ENCODE data around the gene NTN1.
"Not testable (repeated sequence)": the region's sequence is repeated elsewhere in the genome, so short reads cannot be mapped to it uniquely, and the experiment has no call there.

NTN1 gene

DNA sequence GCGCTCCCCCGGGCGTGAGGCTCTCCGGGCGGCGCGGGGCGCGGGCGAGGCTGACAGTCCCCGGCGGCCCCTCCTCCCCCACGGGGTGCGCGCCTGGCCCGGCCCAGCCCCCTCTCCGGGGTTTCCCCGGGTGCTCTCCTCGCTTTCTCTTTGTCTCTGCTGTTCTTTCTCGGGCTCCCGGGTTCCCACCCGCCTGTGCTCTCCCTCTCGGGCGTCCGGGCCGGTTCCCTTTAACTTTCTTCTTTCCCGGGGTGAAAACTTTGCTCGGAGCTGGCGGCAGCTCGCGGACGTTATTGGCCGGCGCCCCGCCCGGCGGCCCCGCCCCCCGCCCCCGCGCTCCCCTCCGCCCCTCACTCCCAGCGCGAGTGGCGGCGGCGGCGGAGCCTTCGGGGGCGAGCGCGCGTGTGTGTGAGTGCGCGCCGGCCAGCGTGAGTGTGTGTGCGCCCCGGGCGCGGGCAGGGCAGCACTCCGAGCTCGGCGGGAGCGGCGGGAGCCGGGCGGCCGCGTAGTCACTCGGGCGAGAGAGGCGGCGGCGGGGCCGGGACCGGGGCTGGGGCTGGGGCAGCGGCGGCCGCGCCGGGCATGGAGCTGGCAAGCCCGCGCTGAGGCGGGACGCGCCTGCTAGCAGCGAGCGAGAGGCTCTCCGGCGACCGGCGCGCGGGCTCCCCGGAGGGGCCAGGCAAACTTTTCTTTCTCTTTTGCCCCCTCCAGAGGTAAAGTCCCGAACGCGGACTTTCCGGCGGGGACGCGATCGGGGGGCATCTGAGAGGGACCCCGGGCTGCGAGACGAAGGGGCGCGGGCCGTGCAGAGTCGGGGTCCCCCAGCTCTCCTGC lies at the start of gene NTN1:
TSS of gene NTN1 (plus strand) at position 353 of the 834 bp plus-strand sequence. CDS start 864 bp downstream, outside the sequence.
- DNase-seq = peak; percentile 30

DNA sequence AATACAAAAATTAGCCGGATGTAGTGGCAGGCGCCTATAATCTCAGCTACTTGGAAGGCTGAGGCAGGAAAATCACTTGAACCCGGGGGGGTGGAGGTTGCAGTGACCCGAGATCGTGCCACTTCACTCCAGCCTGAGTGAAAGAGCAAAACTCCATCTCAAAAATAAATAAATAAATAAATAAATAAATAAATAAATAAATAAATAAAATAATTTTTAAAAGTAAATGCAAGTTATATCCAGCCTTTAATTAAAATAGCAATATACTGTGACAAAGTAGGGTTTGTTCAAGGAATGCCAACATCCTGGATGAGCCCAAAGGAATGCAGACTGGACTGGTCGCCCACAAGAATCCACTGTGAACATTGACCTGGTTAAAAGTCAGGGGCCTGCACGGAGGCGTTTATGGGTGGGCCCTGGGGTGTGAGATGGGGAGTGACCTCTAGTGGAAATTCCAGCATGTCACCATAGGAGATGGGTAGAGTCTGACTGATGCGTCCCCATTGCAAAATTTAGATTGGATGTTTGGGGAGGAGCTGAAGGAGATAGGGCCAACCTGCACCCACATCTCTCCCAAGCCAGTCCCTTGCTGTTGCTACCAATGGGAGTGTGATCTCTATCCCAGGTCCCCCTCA lies 46.1 kb upstream of the NTN1 start:
- DNase-seq = no peak

DNA sequence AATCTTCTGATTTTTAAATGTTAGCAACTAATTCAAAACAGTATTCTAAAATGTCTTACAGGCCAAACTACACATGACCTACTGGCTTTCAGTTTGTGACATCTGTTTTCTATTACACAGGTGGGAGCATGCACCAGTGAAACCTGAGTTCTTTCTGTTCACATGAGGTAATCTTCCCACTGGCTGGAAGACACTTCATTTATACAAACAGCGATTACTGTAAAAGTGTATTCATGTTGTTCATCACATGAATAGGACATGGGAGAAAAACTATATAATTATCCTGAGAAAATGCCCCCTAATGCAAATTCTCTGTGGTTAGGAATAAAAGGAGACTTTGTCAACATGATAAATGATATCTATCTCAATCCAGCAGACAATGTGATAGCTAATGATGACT lies 44.7 kb upstream of the NTN1 start:
- DNase-seq = no peak

DNA sequence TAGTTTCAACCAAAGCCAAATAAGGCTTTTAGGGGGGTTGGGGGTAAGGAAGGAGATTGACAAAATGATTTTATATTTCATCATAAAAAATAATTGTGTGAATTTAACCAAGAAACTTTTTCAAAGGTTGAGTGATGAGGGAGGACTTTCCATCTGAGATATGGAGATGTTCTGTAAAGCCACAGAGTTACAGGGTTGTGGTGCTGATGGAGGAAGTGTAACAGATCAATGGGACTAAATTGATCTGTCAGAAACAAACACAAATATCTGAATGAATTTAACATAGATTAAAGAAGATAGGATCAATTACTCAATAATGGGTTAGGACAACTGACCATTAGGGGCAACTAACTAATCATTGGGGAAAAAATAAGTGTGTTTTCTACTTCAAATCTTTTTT lies 41.6 kb upstream of the NTN1 start:
- no peak for DNase-seq

DNA sequence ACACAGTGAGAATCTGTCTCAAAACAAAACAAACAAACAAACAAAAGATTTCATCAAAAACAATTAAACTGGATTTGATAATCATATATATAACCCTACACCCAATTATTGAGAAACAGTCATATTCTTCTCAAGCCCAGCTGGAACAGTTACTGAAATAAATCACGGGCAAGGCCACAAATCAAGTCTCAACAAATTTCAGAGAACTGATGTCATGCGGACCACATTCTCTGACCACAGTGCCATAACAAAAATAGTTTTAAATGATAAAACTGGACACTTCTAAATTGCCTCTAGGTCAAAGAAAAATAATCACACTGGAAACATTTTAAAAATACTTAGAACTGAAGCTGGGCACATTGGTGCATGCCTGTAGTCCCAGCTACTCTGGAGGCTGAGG lies 39.9 kb upstream of the NTN1 start:
- no peak for DNase-seq

DNA sequence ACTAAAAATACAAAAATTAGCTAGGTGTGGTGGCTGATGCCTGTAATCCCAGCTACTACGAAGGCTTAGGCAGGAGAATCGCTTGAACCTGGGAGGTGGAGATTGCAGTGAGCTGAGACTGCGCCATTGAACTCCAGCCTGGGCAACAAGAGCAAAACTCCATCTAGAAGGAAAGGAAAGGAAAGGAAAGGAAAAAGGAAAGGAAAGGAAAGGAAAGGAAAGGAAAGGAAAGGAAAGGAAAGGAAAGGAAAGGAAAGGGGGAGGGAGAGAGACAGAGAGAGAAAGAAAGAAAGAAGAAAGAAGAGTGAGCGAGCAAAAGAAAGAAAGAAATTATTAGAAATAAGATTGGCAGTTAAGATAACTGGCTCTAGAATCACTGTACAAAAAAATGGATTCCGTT lies 37.1 kb upstream of the NTN1 start:
- not testable (repeated sequence) for DNase-seq

DNA sequence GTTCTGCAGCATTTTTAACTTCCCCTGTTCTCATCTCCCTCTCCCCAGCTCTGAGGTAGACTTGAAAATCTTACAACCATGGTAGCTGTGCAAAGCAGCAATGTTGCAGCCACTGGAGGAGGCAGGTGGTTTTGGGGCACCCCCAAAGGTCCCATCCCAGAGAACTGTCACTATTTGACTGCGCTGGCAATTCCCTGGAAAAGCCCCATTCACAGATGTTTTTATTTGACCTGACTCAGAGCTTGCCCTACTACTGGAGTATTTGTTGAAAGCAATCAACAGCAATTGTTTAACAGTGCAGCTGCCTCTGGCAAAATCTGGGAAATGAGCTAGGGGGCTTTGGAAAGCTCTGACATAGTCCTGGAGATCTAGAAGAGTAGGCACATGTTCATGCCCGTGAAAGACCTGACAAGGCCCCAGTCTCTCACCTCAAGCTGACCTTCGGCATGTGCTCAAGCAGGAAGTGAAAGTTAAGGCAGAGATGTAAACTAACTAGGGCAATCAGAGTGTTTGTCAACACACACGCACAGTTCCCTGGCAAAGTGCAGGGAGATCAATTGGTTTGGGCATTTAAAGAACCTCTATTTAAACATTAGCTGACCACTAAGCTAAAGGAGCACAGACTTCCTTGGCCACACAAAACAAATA lies 36.1 kb upstream of the NTN1 start:
- no peak for DNase-seq

DNA sequence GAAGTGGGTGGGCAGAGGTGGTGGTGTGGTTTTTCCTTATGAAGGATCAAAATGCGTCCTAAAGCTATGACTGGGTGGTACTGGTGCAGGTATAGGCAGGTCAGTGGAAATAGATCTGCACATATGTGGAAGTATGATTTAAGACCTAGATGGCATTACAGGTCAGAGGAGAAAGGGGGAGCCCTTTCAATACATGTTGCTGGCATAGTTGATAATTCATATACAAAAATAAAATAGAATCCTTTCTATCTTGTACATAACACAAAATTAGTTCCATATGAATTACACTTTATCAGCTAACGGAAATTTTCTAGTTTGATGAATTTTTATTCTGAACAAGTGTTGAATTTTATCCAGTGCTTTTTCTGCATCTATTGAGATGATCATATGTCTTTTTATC lies 35.0 kb upstream of the NTN1 start:
- DNase-seq = no peak

DNA sequence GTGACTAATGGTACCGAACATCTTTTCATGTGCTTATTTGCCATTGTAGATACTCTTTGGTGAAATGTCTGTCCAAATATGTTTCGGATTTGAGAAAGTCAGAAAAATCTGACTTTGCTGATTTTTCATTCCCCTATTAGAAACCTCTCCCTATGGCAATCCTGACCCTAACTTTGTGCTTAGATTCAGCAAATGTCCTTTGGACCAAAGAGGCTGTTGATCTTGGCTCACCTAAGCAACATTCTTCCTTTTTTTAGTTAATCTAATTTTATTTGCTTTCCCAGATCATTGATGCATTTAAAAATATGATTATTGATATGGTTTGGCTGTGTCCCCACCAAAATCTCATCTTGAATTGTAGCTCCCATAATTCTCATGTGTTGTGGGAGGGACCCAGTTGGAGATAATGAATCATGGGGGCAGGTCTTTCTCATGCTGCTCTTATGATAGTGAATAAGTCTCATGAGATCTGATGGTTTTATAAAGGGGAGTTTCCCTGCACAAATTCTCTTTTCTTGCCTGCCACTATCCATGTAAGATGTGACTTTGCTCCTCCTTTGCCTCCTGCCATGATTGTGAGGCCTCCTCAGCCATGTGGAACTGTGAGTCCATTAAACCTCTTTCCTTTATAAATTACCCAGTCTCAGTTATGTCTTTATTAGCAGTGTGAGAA lies 32.9 kb upstream of the NTN1 start:
- not testable (repeated sequence) for DNase-seq

DNA sequence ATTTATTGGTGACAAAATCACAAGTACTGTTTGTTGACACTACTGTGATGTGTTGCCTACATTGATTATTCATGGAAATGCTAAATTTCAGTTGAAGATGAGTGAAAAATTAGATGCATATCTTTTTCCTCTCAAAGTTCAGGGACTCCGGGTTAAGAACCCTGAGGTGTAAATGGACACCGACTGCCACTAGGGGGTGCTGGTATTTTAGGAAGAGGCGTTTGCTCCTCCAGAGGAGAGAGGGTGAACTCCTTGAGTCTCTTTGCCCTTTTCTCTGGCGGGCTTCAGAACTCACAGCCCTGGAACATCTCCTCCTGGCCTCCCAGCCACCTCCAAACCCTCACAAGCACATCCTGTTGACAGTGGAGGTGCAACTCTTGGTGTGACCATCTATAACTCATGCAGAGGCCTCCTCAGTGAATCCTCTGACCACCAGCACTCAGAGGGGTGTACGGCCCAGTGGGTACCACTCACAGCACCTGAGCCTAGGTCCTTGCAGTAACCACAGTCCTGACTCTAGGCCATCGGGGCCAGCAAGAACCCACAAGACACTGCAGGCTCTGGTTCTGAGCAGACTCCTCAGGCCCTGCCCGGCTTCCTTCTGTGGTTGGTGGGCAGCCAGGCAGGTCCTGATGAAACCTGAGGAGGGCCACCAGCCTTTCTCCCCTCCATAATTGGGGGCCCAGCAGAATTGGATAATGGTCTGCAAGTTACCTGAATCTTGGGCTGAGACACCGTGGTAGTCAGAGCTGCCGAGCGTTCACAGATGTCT lies 29.6 kb upstream of the NTN1 start:
- peak; percentile 38 for DNase-seq

DNA sequence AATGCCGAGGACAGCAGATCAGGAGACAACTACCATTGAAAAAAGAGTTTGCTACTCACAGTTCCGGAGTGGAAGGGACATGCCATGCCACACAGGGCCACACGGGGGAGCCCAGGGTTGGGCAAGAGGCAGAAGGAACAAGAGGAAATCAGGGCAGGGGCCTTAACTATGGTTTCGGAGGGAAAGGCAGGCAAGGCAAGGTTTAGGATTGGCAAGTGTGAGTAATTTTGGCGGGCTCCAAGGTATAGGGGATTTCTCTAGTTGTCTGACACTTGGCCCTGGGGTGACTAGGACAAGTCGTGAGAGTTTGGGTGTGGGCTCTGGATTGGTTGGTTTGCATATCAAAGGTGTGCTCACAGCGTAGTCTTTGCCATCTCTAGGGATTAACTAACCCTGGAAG lies 27.0 kb upstream of the NTN1 start:
- DNase-seq = no peak

DNA sequence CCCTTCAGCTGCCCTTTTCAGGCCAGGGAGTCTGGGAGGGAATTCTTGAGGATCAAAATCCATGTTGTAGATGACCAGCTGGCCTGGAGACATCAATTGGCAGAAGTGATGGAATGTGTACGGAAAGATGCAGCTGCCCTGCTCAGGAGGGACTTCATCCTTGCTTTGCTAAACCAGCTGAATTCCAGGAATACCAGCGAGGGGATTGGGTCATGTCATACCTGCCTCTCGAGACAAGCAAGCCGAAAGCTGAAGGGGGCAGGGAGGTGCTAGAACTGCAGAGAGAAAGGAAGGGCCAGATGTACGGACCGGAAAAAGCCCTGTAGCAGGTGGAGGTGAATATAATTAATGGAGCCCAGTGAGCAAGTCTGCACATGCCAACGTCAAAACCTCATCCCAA lies 25.6 kb upstream of the NTN1 start:
- DNase-seq = no peak

DNA sequence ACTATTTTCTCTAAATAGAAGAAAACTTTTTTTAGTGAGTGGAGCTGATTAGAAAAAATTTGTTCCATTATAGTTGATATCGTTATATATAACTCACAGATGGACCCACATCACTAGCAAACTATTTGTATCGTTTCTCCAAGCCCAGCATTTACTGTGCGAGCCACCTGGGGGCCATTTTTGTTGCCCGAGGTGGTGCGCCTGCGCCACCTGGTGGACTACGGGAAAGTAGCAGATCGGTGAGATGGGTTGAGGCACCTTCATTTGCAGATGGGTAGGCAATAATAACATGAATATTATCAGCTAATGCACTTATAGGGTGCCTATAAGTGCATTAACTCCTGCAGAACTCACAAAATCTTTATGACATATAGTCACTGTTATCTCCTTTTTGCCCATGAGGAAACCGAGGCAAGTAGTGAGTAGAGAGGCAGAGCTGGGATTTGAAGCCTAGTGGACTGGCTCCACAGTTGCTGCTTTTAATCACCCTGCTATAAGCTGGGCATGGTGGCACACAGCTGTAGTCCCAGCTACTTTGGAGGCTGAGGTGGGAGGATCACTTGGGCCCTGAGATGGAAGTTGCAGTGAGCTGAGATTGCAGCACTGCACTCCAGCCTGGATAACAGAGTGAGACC lies 23.2 kb upstream of the NTN1 start:
- peak; percentile 35 for DNase-seq

DNA sequence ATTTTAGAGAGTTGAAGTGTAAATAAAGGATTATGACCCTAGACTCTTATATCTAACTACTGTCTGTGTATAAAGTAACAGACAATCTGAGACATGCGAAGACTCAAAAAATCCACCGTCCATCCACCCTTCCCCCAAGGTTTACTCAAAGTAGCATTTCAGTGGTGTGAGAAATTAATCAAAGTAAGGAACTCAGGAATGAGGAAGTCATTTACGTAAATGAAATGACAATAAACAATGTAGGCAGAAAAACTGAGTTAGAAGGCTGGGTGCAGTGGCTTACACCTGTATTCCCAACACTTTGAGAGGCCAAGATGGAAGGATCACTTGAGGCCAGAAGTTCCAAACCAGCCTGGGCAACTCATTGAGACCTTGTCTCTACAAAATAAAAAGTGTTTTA lies 19.8 kb upstream of the NTN1 start:
- DNase-seq = no peak

DNA sequence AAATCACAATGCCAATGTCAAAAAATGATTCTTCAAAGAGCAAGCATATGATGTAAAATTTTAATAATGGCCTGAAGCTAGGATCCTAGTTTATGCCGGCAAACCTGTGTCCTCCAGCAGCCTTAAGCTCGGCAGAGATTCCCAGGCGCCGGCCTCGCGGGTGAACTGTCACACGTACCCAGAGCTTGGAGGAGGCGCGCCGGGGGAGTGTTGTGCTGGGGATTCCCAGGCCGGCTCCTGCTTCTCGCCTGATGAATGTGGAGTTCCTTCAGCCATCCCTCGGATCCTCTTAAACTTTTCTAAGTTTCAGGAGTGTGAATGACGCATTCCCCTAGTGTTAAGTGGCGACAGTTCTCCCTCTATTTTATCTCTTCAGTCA lies 19.1 kb upstream of the NTN1 start:
- DNase-seq = no peak

DNA sequence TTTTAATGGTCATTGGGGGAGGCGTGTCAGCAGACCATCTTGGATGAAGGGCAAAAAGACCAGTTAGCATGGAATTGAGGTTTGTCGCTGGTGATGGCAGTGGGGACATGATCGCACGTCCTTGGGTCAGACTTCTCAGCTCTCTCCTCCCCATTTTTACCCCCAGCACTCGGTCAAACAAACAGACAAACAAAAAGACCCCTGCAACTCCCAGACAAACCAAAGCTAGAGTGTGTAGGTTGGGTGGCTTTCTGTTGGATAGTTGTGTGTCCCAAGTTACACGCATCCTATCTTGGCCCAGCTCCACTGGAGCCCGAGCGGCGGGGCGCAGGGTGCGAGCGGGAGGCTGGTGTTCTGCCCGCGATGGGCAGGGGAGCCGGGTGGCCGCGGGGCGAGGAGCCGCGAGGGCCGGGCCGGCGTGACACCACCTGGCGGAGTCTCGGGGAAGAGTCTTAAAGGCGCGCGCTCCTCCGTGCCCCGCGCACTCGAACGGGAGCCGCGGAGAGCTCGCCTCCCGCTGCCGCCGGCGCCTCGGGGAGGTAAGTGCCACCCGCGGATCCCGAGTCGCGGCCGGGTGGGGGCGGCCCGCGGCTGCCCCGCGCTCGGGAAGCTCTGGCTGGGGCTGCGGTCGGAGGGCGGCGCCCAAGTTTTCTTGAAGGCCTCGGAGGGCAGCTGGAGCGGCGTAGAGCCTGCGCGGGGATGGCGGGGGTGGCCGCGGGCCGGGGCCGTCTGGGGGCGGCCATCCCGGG lies 18.5 kb upstream of the NTN1 start:
- DNase-seq = peak; percentile 3

DNA sequence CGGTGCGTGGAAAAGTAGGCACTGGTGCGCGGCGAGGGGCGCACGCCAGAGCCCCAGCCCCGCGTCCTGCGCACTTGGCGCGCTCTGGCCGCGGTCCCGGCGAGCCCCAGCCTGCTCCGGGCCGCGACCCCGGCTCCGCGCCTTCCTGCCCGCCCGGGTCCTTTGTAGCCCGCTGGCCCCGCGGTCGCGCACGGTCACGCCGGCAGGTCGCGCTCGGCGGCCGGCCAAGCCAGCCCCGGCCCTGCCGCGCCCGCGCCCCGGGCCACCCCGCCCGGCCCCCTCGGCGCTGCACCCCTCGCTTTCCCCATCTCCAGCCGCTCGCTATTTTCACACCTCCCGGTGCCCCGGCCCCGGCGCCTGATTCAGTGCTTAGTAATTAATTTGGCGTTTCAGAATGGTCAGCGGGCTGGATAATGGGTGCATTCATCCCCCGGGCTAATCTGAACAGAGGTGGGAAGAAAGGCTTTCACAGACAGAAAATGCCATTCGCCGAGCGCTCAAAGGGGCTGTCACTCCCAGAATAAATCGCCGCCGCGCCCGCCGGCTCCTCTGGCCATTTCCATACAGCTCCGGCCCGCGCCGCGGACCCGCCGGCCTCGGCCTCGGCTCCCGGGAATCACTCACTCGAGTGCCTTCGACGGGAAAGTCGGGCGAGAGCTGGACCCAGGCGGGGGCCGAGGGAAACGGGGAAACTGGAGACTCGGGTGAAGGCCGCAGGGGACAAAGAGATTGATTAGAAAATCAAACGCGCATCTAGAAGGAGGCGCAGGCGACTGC lies 17.8 kb upstream of the NTN1 start:
- DNase-seq = no peak

DNA sequence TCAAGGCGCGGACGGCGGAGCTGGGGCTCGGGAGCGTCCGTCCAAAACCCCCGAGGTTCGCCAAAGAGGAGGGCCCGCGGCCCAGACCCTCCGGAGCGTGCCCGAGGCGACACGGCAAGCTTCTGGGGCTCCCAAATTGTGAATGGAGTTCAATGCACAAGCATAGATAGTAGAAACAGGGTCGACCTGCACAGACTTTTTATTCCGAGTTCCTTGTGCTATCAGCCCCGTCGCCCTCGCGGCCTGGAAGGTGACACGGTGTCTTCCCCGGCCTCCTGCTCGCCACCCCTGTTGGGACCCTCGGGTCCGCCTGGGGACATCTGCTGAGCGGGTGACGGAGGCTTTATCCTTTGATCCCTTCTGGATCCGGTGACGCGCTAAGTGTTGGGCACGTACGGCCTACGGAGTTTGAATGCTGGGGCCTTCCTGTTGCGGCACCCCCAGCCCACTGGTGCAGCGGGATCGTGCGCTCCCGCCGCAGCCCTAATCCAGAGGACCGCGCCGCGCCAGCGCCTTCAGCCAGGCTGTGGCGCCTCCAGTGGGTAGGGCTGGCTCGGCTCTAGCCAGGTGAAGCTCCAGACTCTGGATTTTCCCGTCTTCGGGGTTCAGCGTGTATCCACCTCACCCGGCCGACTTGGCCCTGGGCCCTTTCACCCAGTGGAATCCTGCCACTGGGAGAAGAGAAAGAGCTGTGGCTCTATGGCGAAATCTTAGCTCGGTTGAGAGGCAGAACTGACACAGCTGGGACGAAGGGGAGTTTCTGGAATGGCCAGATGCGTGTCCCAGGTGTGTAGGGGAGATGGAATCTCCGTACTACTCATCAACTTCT lies 17.0 kb upstream of the NTN1 start:
- no peak for DNase-seq

DNA sequence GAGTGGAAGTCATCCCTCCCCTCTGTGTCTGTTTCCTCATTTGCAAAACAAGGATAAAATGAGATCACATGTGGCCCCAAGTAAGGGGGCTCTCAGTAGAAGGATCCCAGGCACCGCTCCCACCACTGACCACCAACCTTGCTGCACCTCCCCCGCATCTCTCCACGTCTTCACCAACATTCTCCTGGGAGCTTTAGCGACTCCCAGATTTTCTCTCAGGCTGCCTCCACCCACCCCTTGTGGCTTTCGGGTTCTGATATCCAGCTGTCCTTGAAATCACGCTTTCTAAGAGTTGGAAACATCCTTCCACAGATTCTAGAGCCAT lies 16.4 kb upstream of the NTN1 start:
- no peak for DNase-seq
